C4-2B (cell line): Measurements from ENCODE around the gene PRR13.

Experiments
- CTCF ChIP-seq: fragments of 450-650 bp; conservative IDR thresholded peaks from 2 replicates; pipeline ENCODE4 v1.5.1; 2017; ENCODE audit warnings: mild to moderate bottlenecking
- ZFX ChIP-seq: fragments of 450-650 bp; IDR thresholded peaks from 2 replicates; pipeline ENCODE4 v1.6.1; 2017

- no peak for TF ChIP-seq CTCF
- TF ChIP-seq ZFX = no peak
Measured at GRCh38 chr12:53425515-53426150, 15.9 kb upstream of the PRR13 start.
